Neural crest cell (in vitro differentiated cells): ENCODE results near the gene ATF4. TPM values are rescaled to one million over a fixed set of nuclear protein-coding genes. Genes with fewer than 3 reads are reported as not detected.
"Not testable (repeated sequence)": the region's sequence is repeated elsewhere in the genome, so short reads cannot be mapped to it uniquely, and the experiment has no call there.

Experiments used
- DNase-seq: peaks from one replicate; pipeline ENCODE4 v3.0.0; 2021; ENCODE audit warnings: low read depth, mixed read lengths, low spot score
- H3K27ac Mint-ChIP-seq: one replicate; pipeline ENCODE4 v1.8.0; 2021; ENCODE audit warnings: mild to moderate bottlenecking, mixed read lengths; ENCODE audit not compliant: unreplicated experiment
- H3K27me3 Mint-ChIP-seq: 2 replicates; pipeline ENCODE4 v1.8.0; 2021; ENCODE audit warnings: low read depth, mild to moderate bottlenecking, mixed read lengths
- H3K36me3 Mint-ChIP-seq: 2 replicates; pipeline ENCODE4 v1.8.0; 2021; ENCODE audit warnings: low read depth, mild to moderate bottlenecking, mixed read lengths
- H3K4me1 Mint-ChIP-seq: 2 replicates; pipeline ENCODE4 v1.8.0; 2021; ENCODE audit warnings: mixed read lengths
- H3K4me3 Mint-ChIP-seq: one replicate; pipeline ENCODE4 v1.8.0; 2021; ENCODE audit warnings: mild to moderate bottlenecking, mixed read lengths
- H3K9me3 Mint-ChIP-seq: 2 replicates; pipeline ENCODE4 v1.8.0; 2021; ENCODE audit warnings: mixed read lengths
- CTCF ChIP-seq: fragments of 200-600 bp; sonication (generic); conservative IDR thresholded peaks from 2 replicates; pipeline ENCODE4 v1.5.0; 2021; ENCODE audit warnings: antibody characterized with exemption, mild to moderate bottlenecking
- total RNA-seq: library from RNA; stranded (reverse); gene quantifications from 2 replicates; pipeline ENCODE4 v1.2.1, GENCODE V29; 2021

ATF4 gene
- total RNA-seq, 1 donor from 2014 or later: 364 TPM

GRCh38 chr22:39518996-39519680 is 1.2 kb upstream of the ATF4 start:
- H3K27ac Mint-ChIP-seq: peak overlapping the region; percentile 94
- DNase-seq: no peak
- peaks cover 46% of the 10 kb centered on the region for H3K4me1 Mint-ChIP-seq
- peak overlapping the region; percentile 100 for H3K4me3 Mint-ChIP-seq
- no peak for TF ChIP-seq CTCF
- peaks cover 2% of the 10 kb centered on the region for H3K9me3 Mint-ChIP-seq
- H3K36me3 Mint-ChIP-seq: peaks cover 41% of the 10 kb centered on the region
- peaks cover 30% of the 10 kb centered on the region for H3K27me3 Mint-ChIP-seq

GRCh38 chr22:39519681-39520225 is 609 bp upstream of the ATF4 start:
- Mint-ChIP-seq H3K4me1 (peaks cover 48% of the 10 kb centered on the region), H3K27ac (peak overlapping the region; percentile 99), H3K9me3 (peaks cover 2% of the 10 kb centered on the region), H3K27me3 (peaks cover 32% of the 10 kb centered on the region), H3K4me3 (peak overlapping the region; percentile 100), H3K36me3 (peaks cover 41% of the 10 kb centered on the region)
- peak; percentile 92 for DNase-seq
- TF ChIP-seq CTCF: peak; percentile 44

- peaks cover 45% of the 10 kb centered on the region for H3K36me3 Mint-ChIP-seq
- not testable (repeated sequence) for DNase-seq
Observed at GRCh38 chr22:39521106-39521885, 934 bp downstream of the ATF4 start.

GRCh38 chr22:39522091-39522490 is 1.7 kb downstream of the ATF4 start:
- Mint-ChIP-seq H3K4me1 (peaks cover 61% of the 10 kb centered on the region), H3K27me3 (peaks cover 44% of the 10 kb centered on the region), H3K27ac (peak overlapping the region; percentile 99), H3K4me3 (peak overlapping the region; percentile 100), H3K36me3 (peaks cover 45% of the 10 kb centered on the region)
- not testable (repeated sequence) for H3K9me3 Mint-ChIP-seq, DNase-seq

More at GRCh38 chr22:39521106-39521885, 934 bp downstream of the ATF4 start:
- H3K9me3 Mint-ChIP-seq: not testable (repeated sequence)
- peaks cover 61% of the 10 kb centered on the region for H3K4me1 Mint-ChIP-seq
- H3K4me3 Mint-ChIP-seq: peak overlapping the region; percentile 100
- H3K27me3 Mint-ChIP-seq: peaks cover 44% of the 10 kb centered on the region
- peak overlapping the region; percentile 99 for H3K27ac Mint-ChIP-seq

- TF ChIP-seq CTCF: no peak
- Mint-ChIP-seq H3K4me3 (peak overlapping the region; percentile 100), H3K27ac (peak overlapping the region; percentile 99), H3K4me1 (peaks cover 66% of the 10 kb centered on the region), H3K9me3 (peaks cover 2% of the 10 kb centered on the region), H3K27me3 (peaks cover 47% of the 10 kb centered on the region), H3K36me3 (peaks cover 45% of the 10 kb centered on the region)
- DNase-seq: no peak
Observed at GRCh38 chr22:39522567-39523300, 2.4 kb downstream of the ATF4 start.

- peak overlapping the region; percentile 88 for H3K4me3 Mint-ChIP-seq
- H3K36me3 Mint-ChIP-seq: peaks cover 45% of the 10 kb centered on the region
- H3K27ac Mint-ChIP-seq: no peak overlapping the region
- TF ChIP-seq CTCF: no peak
- H3K27me3 Mint-ChIP-seq: peaks cover 53% of the 10 kb centered on the region
- peaks cover 2% of the 10 kb centered on the region for H3K9me3 Mint-ChIP-seq
- no peak for DNase-seq
- H3K4me1 Mint-ChIP-seq: peaks cover 72% of the 10 kb centered on the region
Observed at GRCh38 chr22:39524089-39524752, 3.9 kb downstream of the ATF4 start.
